B cell (primary cell): Measurements from ENCODE around the gene MRPL36. TPM values are rescaled to one million over a fixed set of nuclear protein-coding genes. Genes with fewer than 3 reads are reported as not detected.

Experiments
- ATAC-seq: fragments of 200-7000 bp; cut with Tn5 transposase; one replicate; pipeline ENCODE4 v1.10.0; 2021; ENCODE audit warnings: low read depth, mild to moderate bottlenecking, moderate number of reproducible peaks, moderate library complexity
- CTCF ChIA-PET: fragments of 350-600 bp; sonication (Branson Sonifier 250); formaldehyde crosslinking; loops from one replicate; lab custom pipeline; 2021; ENCODE audit warnings: antibody characterized with exemption, inconsistent platforms; lab: Charles Lee
- POLR2A ChIA-PET: fragments of 350-600 bp; sonication (Branson Sonifier 250); formaldehyde crosslinking; loops from one replicate; lab custom pipeline; 2021; ENCODE audit warnings: antibody characterized with exemption; lab: Charles Lee
- DNase-seq: peaks from one replicate; pipeline ENCODE4 v3.0.0; 2013
- H2AFZ ChIP-seq: 2 replicates; pipeline ENCODE4 v1.6.1; 2012; ENCODE audit warnings: mild to moderate bottlenecking, low read depth, low read length; ENCODE audit not compliant: insufficient read depth, poor library complexity, severe bottlenecking
- H3K27ac ChIP-seq, 2 donors: 1 replicate in 1 of 2; 2 replicates in 1 of 2; pipeline ENCODE4 v1.5.1; 2012 to 2013; ENCODE audit warnings: low read length in 2 of 2, mild to moderate bottlenecking in 2 of 2, moderate library complexity in 1 of 2
- H3K27me3 ChIP-seq, 4 experiments: fragments of 200-600 bp in 1 of 4; sonication (generic) in 1 of 4; replicated peaks in 1 of 4; 1 replicate in 2 of 4; 2 replicates in 2 of 4; pipeline versions ENCODE4 v1.6.1 to v1.7.0; 2013 to 2016; ENCODE audit warnings: low read length in 3 of 4, mild to moderate bottlenecking in 2 of 4, mixed read lengths in 1 of 4, moderate library complexity in 1 of 4; ENCODE audit not compliant: insufficient read depth in 4 of 4, control insufficient read depth in 3 of 4; ENCODE audit errors: control extremely low read depth in 1 of 4
- H3K36me3 ChIP-seq, 2 experiments: replicated peaks in 1 of 2; 1 replicate in 1 of 2; 2 replicates in 1 of 2; pipeline versions ENCODE4 v1.6.1 to v1.7.1; 2013; ENCODE audit warnings: low read length in 1 of 2; ENCODE audit not compliant: insufficient read depth in 2 of 2, control insufficient read depth in 1 of 2; ENCODE audit errors: control extremely low read depth in 1 of 2, extremely low read depth in 1 of 2
- H3K4me1 ChIP-seq, 2 donors: fragments of 200-600 bp in 1 of 2; sonication (generic) in 1 of 2; 1 replicate in 1 of 2; 2 replicates in 1 of 2; pipeline versions ENCODE4 v1.5.1 to v1.6.1; 2013 to 2017; ENCODE audit warnings: low read length in 2 of 2; ENCODE audit not compliant: control insufficient read depth in 2 of 2, insufficient read depth in 2 of 2
- H3K4me2 ChIP-seq: replicated peaks from 2 replicates; pipeline ENCODE3; 2012; ENCODE audit warnings: mild to moderate bottlenecking, low read depth, low read length; ENCODE audit not compliant: poor library complexity, severe bottlenecking
- H3K4me3 ChIP-seq, 5 experiments: fragments of 200-600 bp in 1 of 5; sonication (generic) in 1 of 5; 1 replicate in 3 of 5; 2 replicates in 2 of 5; pipeline versions ENCODE4 v1.5.1 to v1.7.0; 2011 to 2016; ENCODE audit warnings: low read length in 4 of 5, mild to moderate bottlenecking in 4 of 5, low read depth in 2 of 5, control low read depth in 1 of 5, moderate library complexity in 1 of 5; ENCODE audit not compliant: insufficient read depth in 1 of 5; ENCODE audit errors: control extremely low read depth in 1 of 5, extremely low read depth in 1 of 5
- H3K79me2 ChIP-seq: fragments of 200-600 bp; sonication (generic); one replicate; pipeline ENCODE4 v1.6.0; 2016; ENCODE audit warnings: low read length; ENCODE audit not compliant: control insufficient read depth, insufficient read depth
- H3K9ac ChIP-seq: fragments of 200-600 bp; sonication (generic); 2 replicates; pipeline ENCODE4 v1.6.1; 2017; ENCODE audit warnings: mild to moderate bottlenecking, low read length, moderate library complexity
- H3K9me3 ChIP-seq, 3 donors: one replicate each; pipeline versions ENCODE4 v1.6.1 to v1.7.1; 2013; ENCODE audit warnings: low read length in 2 of 3; ENCODE audit not compliant: control insufficient read depth in 2 of 3, insufficient read depth in 1 of 3; ENCODE audit errors: control extremely low read depth in 1 of 3
- H4K20me1 ChIP-seq: 2 replicates; pipeline ENCODE4 v1.6.0; 2012; ENCODE audit warnings: mild to moderate bottlenecking, low read length; ENCODE audit not compliant: insufficient read depth, control insufficient read depth, poor library complexity, severe bottlenecking
- H3K27ac Mint-ChIP-seq: one replicate; pipeline ENCODE4 v1.8.0; 2021; ENCODE audit warnings: mixed read lengths
- H3K27me3 Mint-ChIP-seq: one replicate; pipeline ENCODE4 v1.8.0; 2021; ENCODE audit warnings: mixed read lengths
- H3K4me1 Mint-ChIP-seq: one replicate; pipeline ENCODE4 v1.8.0; 2021; ENCODE audit warnings: mixed read lengths
- H3K4me3 Mint-ChIP-seq: one replicate; pipeline ENCODE4 v1.8.0; 2021; ENCODE audit warnings: mixed read lengths
- H3K9me3 Mint-ChIP-seq: one replicate; pipeline ENCODE4 v1.8.0; 2022; ENCODE audit warnings: mixed read lengths; ENCODE audit not compliant: insufficient read depth
- CTCF ChIP-seq: fragments of 200-600 bp; IDR thresholded peaks from one replicate; pipeline ENCODE4 v1.8.0; 2022; ENCODE audit warnings: antibody characterized with exemption, mild to moderate bottlenecking
- EZH2 ChIP-seq: IDR thresholded peaks from 2 replicates; pipeline ENCODE4 v1.6.1; 2012; ENCODE audit warnings: borderline replicate concordance, low read depth, mild to moderate bottlenecking, moderate library complexity, low read length; ENCODE audit not compliant: insufficient read depth, poor library complexity, severe bottlenecking
- WGBS: methylation state at CpG from one replicate; pipeline ENCODE4 v1.1.5; 2013; ENCODE audit warnings: missing lambda C conversion rate; ENCODE audit not compliant: insufficient coverage; 5-methylcytosine and 5-hydroxymethylcytosine counted together
- intact Hi-C: fragments of 100-400 bp; cut with micrococcal nuclease; formaldehyde crosslinking; loops from one replicate; pipeline ENCODE4 v1.10.0; 2022
- polyA plus RNA-seq: library from polyadenylated mRNA; depleted of rRNA; stranded (reverse); fragments of >200 nt; gene quantifications from 2 replicates; pipeline ENCODE4 v1.2.3, GENCODE V29; 2012
- total RNA-seq, 2 donors: library from RNA; stranded (reverse); fragments of 120-200 nt in 1 of 2; gene quantifications; 1 replicate in 1 of 2; 2 replicates in 1 of 2; pipeline versions ENCODE4 v1.2.3 to v1.2.4, GENCODE V29; 2013 to 2022

Gene MRPL36
- total and polyA plus RNA-seq, 2 donors (not counting 1 experiment from before 2014, with no cell fraction given) = 12.5 to 25.0 TPM

- Histone ChIP-seq H3K9ac (no peak overlapping the region), H2AFZ (no peak overlapping the region), H3K27ac (no peak overlapping the region), H3K4me3 (no peak overlapping the region), H3K9me3 (no peaks in the 10 kb centered on the region), H4K20me1 (peaks cover 61% of the 10 kb centered on the region), H3K79me2 (peaks cover 98% of the 10 kb centered on the region), H3K4me2 (no peak overlapping the region), H3K4me1 (peaks cover 5 to 6% of the 10 kb centered on the region in 2 donors), H3K27me3 (no peaks in the 10 kb centered on the region), H3K36me3 (peaks cover 1 to 78% of the 10 kb centered on the region in 2 experiments)
- WGBS = 88% methylated on average over 13 of the region's 15 CpGs
- DNase-seq (no peak), ATAC-seq (no peak)
- ChIA-PET POLR2A (no interaction called here), CTCF (no interaction called here)
- TF ChIP-seq EZH2 = no peak
- TF ChIP-seq CTCF = no peak
- Mint-ChIP-seq H3K27ac (no peak overlapping the region), H3K27me3 (no peaks in the 10 kb centered on the region), H3K4me3 (no peak overlapping the region), H3K4me1 (peaks cover 23% of the 10 kb centered on the region), H3K9me3 (no peaks in the 10 kb centered on the region)
- intact Hi-C loops = no loop called here
Observed at GRCh38 chr5:1806199-1806598, 6.6 kb upstream of the MRPL36 start.

GRCh38 chr5:1805736-1806135 lies 6.1 kb upstream of the MRPL36 start:
- H3K27me3 Mint-ChIP-seq = no peaks in the 10 kb centered on the region
- Histone ChIP-seq H2AFZ (no peak overlapping the region), H3K79me2 (peaks cover 94% of the 10 kb centered on the region), H3K4me2 (no peak overlapping the region), H3K27me3 (no peaks in the 10 kb centered on the region), H3K36me3 (peaks cover 1 to 74% of the 10 kb centered on the region in 2 experiments), H4K20me1 (peaks cover 56% of the 10 kb centered on the region), H3K9me3 (no peaks in the 10 kb centered on the region), H3K27ac (no peak overlapping the region), H3K4me1 (peaks cover 5 to 6% of the 10 kb centered on the region in 2 donors), H3K9ac (no peak overlapping the region), H3K4me3 (no peak overlapping the region)
- POLR2A ChIA-PET = no interaction called here
- no peaks in the 10 kb centered on the region for H3K9me3 Mint-ChIP-seq
- DNase-seq (no peak), ATAC-seq (no peak)
- CTCF ChIA-PET = no interaction called here
- intact Hi-C loops = no loop called here
- no peak overlapping the region for H3K4me3 Mint-ChIP-seq
- WGBS = 98% methylated on average over 7 of the region's 10 CpGs
- H3K27ac Mint-ChIP-seq = peak overlapping the region; percentile 20
- TF ChIP-seq EZH2 (no peak), CTCF (no peak)
- H3K4me1 Mint-ChIP-seq = peaks cover 25% of the 10 kb centered on the region
